Chondrocyte (in vitro differentiated cells): ENCODE data around the gene RAB11FIP2. TPM values are rescaled to one million over a fixed set of nuclear protein-coding genes. Genes with fewer than 3 reads are reported as not detected.
A peak's percentile ranks its signal among the peaks of the same experiment; 100 is the strongest.

ENCODE experiments used
- DNase-seq: peaks from one replicate; pipeline ENCODE4 v3.0.0; 2021; ENCODE audit warnings: mixed read lengths, low spot score
- H3K27ac Mint-ChIP-seq: one replicate; pipeline ENCODE4 v1.8.0; 2021; ENCODE audit warnings: mild to moderate bottlenecking, moderate library complexity, mixed read lengths; ENCODE audit not compliant: unreplicated experiment
- H3K27me3 Mint-ChIP-seq: 2 replicates; pipeline ENCODE4 v1.8.0; 2021; ENCODE audit warnings: low read depth, mixed read lengths
- H3K36me3 Mint-ChIP-seq: 2 replicates; pipeline ENCODE4 v1.8.0; 2021; ENCODE audit warnings: low read depth, mixed read lengths
- H3K4me1 Mint-ChIP-seq: 2 replicates; pipeline ENCODE4 v1.8.0; 2021; ENCODE audit warnings: low read depth, mild to moderate bottlenecking, mixed read lengths
- H3K4me3 Mint-ChIP-seq: one replicate; pipeline ENCODE4 v1.8.0; 2021; ENCODE audit warnings: mild to moderate bottlenecking, moderate library complexity, mixed read lengths; ENCODE audit not compliant: unreplicated experiment
- H3K9me3 Mint-ChIP-seq: 2 replicates; pipeline ENCODE4 v1.8.0; 2021; ENCODE audit warnings: low read depth, mixed read lengths
- total RNA-seq: library from RNA; stranded (reverse); gene quantifications from 3 replicates; pipeline ENCODE4 v1.2.1, GENCODE V29; 2021
- TF ChIP-seq, protein P1 (sequence below): fragments of 200-600 bp; sonication (generic); IDR thresholded peaks from 2 replicates; pipeline ENCODE4 v1.5.0; 2021; ENCODE audit warnings: antibody characterized with exemption, mild to moderate bottlenecking, moderate library complexity

RAB11FIP2 gene
- total RNA-seq, 1 donor from 2014 or later, result 20.9 TPM

DNA sequence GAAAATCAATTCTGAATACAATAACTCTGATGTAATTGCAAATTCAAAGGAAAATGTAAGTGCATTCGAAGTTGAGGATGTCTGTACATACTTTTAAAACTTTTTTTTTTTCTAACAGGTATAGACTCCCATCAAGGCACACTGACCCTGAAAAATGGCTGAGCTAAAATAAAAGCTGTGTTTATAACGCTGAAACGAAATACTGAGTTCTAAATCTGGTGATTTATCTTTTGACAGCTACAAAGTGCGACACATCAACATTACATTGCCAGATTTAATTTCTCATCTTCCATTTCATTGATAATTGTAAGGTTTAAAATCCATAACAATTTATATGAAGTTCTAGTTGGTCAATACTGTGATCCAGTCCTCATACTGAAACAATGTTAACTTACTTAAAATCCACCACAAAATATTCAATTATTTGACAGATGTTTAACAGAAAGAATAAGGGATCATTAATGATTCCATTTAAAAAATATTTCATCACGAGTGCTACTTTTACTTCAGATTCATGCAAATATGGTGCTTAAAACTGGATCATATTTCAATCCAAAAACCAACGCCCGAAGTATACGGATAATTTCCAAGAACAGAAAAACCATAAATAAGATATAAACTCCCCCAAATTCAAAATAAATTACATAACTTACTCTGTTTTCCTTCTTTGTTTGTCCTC is 1.4 kb downstream of the RAB11FIP2 start:
- no peaks in the 10 kb centered on the region for H3K36me3 Mint-ChIP-seq
- no peaks in the 10 kb centered on the region for H3K9me3 Mint-ChIP-seq
- TF ChIP-seq, protein P1, sequence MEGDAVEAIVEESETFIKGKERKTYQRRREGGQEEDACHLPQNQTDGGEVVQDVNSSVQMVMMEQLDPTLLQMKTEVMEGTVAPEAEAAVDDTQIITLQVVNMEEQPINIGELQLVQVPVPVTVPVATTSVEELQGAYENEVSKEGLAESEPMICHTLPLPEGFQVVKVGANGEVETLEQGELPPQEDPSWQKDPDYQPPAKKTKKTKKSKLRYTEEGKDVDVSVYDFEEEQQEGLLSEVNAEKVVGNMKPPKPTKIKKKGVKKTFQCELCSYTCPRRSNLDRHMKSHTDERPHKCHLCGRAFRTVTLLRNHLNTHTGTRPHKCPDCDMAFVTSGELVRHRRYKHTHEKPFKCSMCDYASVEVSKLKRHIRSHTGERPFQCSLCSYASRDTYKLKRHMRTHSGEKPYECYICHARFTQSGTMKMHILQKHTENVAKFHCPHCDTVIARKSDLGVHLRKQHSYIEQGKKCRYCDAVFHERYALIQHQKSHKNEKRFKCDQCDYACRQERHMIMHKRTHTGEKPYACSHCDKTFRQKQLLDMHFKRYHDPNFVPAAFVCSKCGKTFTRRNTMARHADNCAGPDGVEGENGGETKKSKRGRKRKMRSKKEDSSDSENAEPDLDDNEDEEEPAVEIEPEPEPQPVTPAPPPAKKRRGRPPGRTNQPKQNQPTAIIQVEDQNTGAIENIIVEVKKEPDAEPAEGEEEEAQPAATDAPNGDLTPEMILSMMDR, result no peak
- H3K27me3 Mint-ChIP-seq, result no peaks in the 10 kb centered on the region
- H3K27ac Mint-ChIP-seq, result peak overlapping the region; percentile 92
- DNase-seq, result no peak
- H3K4me3 Mint-ChIP-seq, result peak overlapping the region; percentile 80
- H3K4me1 Mint-ChIP-seq, result peaks cover 48% of the 10 kb centered on the region

DNA sequence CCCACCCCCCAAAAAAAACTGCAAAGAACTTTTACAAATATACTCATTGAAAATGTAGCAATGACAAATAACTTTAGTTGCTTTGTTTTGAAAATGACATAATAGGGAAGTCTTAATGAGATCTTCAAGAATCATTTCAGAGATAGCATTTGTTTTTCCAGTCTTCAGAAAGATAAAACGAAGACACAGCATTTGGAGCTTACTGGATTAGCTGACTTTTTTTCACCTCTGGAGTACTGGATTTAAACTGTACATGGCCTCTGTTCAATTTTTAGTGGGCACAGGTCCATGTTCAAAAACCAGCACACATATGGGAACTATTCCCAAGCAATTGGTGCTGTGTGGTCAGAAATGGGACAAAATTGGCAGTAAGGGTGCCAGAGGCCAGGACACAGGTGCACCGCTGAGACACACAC is 3.9 kb downstream of the RAB11FIP2 start:
- no peak overlapping the region for H3K4me3 Mint-ChIP-seq
- TF ChIP-seq, protein P1, result no peak
- peak overlapping the region; percentile 3 for H3K27ac Mint-ChIP-seq
- no peaks in the 10 kb centered on the region for H3K9me3 Mint-ChIP-seq
- no peaks in the 10 kb centered on the region for H3K36me3 Mint-ChIP-seq
- peaks cover 61% of the 10 kb centered on the region for H3K4me1 Mint-ChIP-seq
- DNase-seq, result no peak
- H3K27me3 Mint-ChIP-seq, result no peaks in the 10 kb centered on the region

DNA sequence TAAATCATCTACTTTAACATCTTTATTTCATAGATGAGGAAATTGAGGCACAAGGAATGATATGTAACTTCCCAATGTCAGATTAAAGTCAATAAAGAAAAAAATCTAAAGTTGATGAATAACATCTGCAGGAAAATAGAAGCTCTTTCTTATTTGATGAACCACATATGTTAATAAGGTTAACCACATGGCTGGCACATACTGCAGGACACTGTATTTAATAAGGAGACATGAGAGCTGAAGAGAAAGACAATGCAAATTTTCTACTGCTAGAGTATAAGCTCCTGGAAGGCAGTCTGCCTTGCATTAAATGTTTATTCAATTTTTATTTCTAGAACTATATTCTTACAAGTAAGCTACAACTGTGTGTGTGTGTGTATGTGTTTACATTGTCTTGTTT is 4.4 kb downstream of the RAB11FIP2 start:
- DNase-seq, result no peak
- H3K4me3 Mint-ChIP-seq, result no peak overlapping the region
- H3K9me3 Mint-ChIP-seq, result no peaks in the 10 kb centered on the region

DNA sequence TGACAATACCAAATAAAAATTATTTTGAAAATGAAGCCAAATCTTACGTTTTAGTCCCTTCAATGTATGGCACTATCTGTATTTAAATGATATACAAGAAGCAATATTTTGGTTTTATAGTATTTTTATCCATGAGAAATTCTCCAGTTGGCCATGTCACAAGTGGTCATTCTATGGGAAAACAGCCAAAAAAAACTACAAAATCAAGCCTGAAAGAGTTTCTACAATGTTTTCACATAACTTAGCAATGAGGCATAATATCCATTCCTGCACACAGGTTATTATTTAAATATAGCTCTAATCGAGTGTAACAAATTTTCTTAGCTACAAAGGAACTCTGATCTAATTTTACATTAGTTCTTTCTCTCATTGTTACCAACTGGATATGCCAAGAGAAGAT is 5.4 kb downstream of the RAB11FIP2 start:
- no peak for DNase-seq
- TF ChIP-seq, protein P1, result no peak
- H3K27ac Mint-ChIP-seq, result peak overlapping the region; percentile 81
- no peaks in the 10 kb centered on the region for H3K9me3 Mint-ChIP-seq
- no peaks in the 10 kb centered on the region for H3K27me3 Mint-ChIP-seq
- H3K4me1 Mint-ChIP-seq, result peaks cover 67% of the 10 kb centered on the region
- no peaks in the 10 kb centered on the region for H3K36me3 Mint-ChIP-seq
- peak overlapping the region; percentile 36 for H3K4me3 Mint-ChIP-seq

More for the DNA sequence above, 4.4 kb downstream of the RAB11FIP2 start:
- TF ChIP-seq, protein P1, result no peak
- Mint-ChIP-seq H3K4me1 (peaks cover 61% of the 10 kb centered on the region), H3K36me3 (no peaks in the 10 kb centered on the region), H3K27ac (no peak overlapping the region), H3K27me3 (no peaks in the 10 kb centered on the region)

DNA sequence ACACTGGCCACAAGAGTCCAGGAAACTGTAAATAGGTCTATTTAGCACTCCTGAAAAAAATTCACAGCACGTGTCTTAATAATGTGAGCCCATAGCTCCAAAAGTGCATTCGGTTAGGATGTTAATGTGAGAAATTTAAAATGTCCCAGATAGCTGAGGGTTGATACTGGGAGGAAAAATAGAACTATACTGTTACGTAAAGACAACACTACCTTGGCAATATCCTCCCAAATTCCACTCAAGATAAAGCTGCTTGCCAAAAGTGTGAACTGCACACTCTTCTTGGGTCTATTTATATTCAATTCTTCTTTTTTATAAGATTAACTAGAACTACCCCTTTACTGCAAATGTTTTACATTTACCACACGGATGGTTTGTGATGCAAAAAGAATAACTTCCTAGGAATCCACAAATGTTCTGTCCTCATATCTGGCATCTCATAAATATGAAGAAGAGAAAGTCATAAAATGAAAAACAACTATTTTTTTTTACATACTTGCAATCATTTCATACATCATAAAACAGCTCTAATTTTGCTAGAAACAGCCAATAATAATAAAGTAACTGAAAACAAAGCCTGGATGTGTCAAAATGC is 10.4 kb downstream of the RAB11FIP2 start:
- Mint-ChIP-seq H3K4me1 (peaks cover 55% of the 10 kb centered on the region), H3K27ac (no peak overlapping the region), H3K9me3 (no peaks in the 10 kb centered on the region), H3K4me3 (no peak overlapping the region), H3K27me3 (no peaks in the 10 kb centered on the region), H3K36me3 (no peaks in the 10 kb centered on the region)
- TF ChIP-seq, protein P1, result no peak
- DNase-seq, result no peak
